ENCODE measurements around the gene SCN1B. TPM values are rescaled to one million over a fixed set of nuclear protein-coding genes. Genes with fewer than 3 reads are reported as not detected.
"Not testable (repeated sequence)": the region's sequence is repeated elsewhere in the genome, so short reads cannot be mapped to it uniquely, and the experiment has no call there.

SCN1B gene
- total RNA-seq (2014; rRNA removed; shearing (Covaris generic)) = 2.9 and 4.0 TPM in 2 replicates

- H3K27me3 ChIP-seq (replicated peaks) = peaks cover 3% of the 10 kb centered on the region; the same call in 1 of the 2 replicates
- H3K36me3 ChIP-seq = peaks cover 20% of the 10 kb centered on the region
- peak; percentile 31 to 73 for DNase-seq (ENCODE audit: low read depth in 1 of 2, low spot score in 2 of 2)
- H3K4me3 ChIP-seq = peak within 1 kb of the TSS; percentile 45
- no peak within 1 kb of the TSS for H3K27ac ChIP-seq
- no peaks in the 10 kb centered on the region for H3K9me3 ChIP-seq (replicated peaks)
- peaks cover 16% of the 10 kb centered on the region for H3K4me1 ChIP-seq (replicated peaks)
These were observed at the start of gene SCN1B for GRCh38 chr19:35030257-35031071. SCN1B (plus strand) TSS chr19:35030470; CDS start chr19:35030821, 351 bp downstream.

- Histone ChIP-seq H3K27me3 (replicated peaks) (no peaks in the 10 kb centered on the region; the same call in 1 of the 2 replicates), H3K27ac (no peak overlapping the region), H3K4me1 (replicated peaks) (no peaks in the 10 kb centered on the region), H3K36me3 (no peaks in the 10 kb centered on the region), H3K4me3 (no peak overlapping the region), H3K9me3 (replicated peaks) (no peaks in the 10 kb centered on the region)
- no peak for DNase-seq (ENCODE audit: low read depth in 1 of 2, low spot score in 2 of 2)
These were observed 48.0 kb upstream of the SCN1B start for GRCh38 chr19:34982275-34982674.

GRCh38 chr19:34983786-34984185 is 46.5 kb upstream of the SCN1B start:
- Histone ChIP-seq H3K4me3 (no peak overlapping the region), H3K27me3 (replicated peaks) (no peaks in the 10 kb centered on the region; the same call in 1 of the 2 replicates), H3K9me3 (replicated peaks) (no peaks in the 10 kb centered on the region), H3K36me3 (no peaks in the 10 kb centered on the region), H3K4me1 (replicated peaks) (no peaks in the 10 kb centered on the region), H3K27ac (no peak overlapping the region)
- no peak for DNase-seq (ENCODE audit: low read depth in 1 of 2, low spot score in 2 of 2)

- Histone ChIP-seq H3K4me3 (no peak overlapping the region), H3K4me1 (replicated peaks) (no peaks in the 10 kb centered on the region), H3K36me3 (no peaks in the 10 kb centered on the region), H3K27ac (no peak overlapping the region), H3K27me3 (replicated peaks) (no peaks in the 10 kb centered on the region), H3K9me3 (replicated peaks) (no peaks in the 10 kb centered on the region)
- DNase-seq (ENCODE audit: low read depth in 1 of 2, low spot score in 2 of 2) = no peak
These were observed 46.0 kb upstream of the SCN1B start for GRCh38 chr19:34984287-34984686.

- Histone ChIP-seq H3K4me1 (replicated peaks) (no peaks in the 10 kb centered on the region), H3K4me3 (no peak overlapping the region), H3K27me3 (replicated peaks) (no peaks in the 10 kb centered on the region), H3K27ac (no peak overlapping the region), H3K36me3 (no peaks in the 10 kb centered on the region), H3K9me3 (replicated peaks) (no peaks in the 10 kb centered on the region)
- no peak for DNase-seq (ENCODE audit: low read depth in 1 of 2, low spot score in 2 of 2)
These were observed 44.8 kb upstream of the SCN1B start for GRCh38 chr19:34985249-34986022.

GRCh38 chr19:34988119-34988518 is 42.2 kb upstream of the SCN1B start:
- no peak overlapping the region for H3K27ac ChIP-seq
- DNase-seq (ENCODE audit: low read depth in 1 of 2, low spot score in 2 of 2) = no peak
- H3K27me3 ChIP-seq (replicated peaks) = no peaks in the 10 kb centered on the region
- no peaks in the 10 kb centered on the region for H3K4me1 ChIP-seq (replicated peaks)
- H3K4me3 ChIP-seq = no peak overlapping the region
- no peaks in the 10 kb centered on the region for H3K9me3 ChIP-seq (replicated peaks)
- H3K36me3 ChIP-seq = no peaks in the 10 kb centered on the region

- Histone ChIP-seq H3K36me3 (no peaks in the 10 kb centered on the region), H3K27ac (no peak overlapping the region), H3K9me3 (replicated peaks) (no peaks in the 10 kb centered on the region), H3K4me1 (replicated peaks) (no peaks in the 10 kb centered on the region), H3K27me3 (replicated peaks) (no peaks in the 10 kb centered on the region), H3K4me3 (no peak overlapping the region)
- no peak for DNase-seq (ENCODE audit: low read depth in 1 of 2, low spot score in 2 of 2)
These were observed 41.0 kb upstream of the SCN1B start for GRCh38 chr19:34989298-34989697.

- no peak overlapping the region for H3K4me3 ChIP-seq
- H3K9me3 ChIP-seq (replicated peaks) = no peaks in the 10 kb centered on the region
- DNase-seq (ENCODE audit: low read depth in 1 of 2, low spot score in 2 of 2) = no peak
- no peaks in the 10 kb centered on the region for H3K27me3 ChIP-seq (replicated peaks)
- H3K4me1 ChIP-seq (replicated peaks) = peaks cover 9% of the 10 kb centered on the region
- H3K36me3 ChIP-seq = no peaks in the 10 kb centered on the region
- H3K27ac ChIP-seq = no peak overlapping the region
These were observed 39.6 kb upstream of the SCN1B start for GRCh38 chr19:34990578-34991192.

GRCh38 chr19:34991542-34992333 is 38.5 kb upstream of the SCN1B start:
- no peak overlapping the region for H3K27ac ChIP-seq
- DNase-seq (ENCODE audit: low read depth in 1 of 2, low spot score in 2 of 2) = no peak
- no peaks in the 10 kb centered on the region for H3K36me3 ChIP-seq
- no peak overlapping the region for H3K4me3 ChIP-seq
- no peaks in the 10 kb centered on the region for H3K9me3 ChIP-seq (replicated peaks)
- peaks cover 9% of the 10 kb centered on the region for H3K4me1 ChIP-seq (replicated peaks)
- H3K27me3 ChIP-seq (replicated peaks) = no peaks in the 10 kb centered on the region

GRCh38 chr19:34992582-34992981 is 37.7 kb upstream of the SCN1B start:
- peaks cover 18% of the 10 kb centered on the region for H3K4me1 ChIP-seq (replicated peaks)
- DNase-seq (ENCODE audit: low read depth in 1 of 2, low spot score in 2 of 2); H3K27me3 ChIP-seq (replicated peaks); H3K4me3 ChIP-seq; H3K9me3 ChIP-seq (replicated peaks); H3K27ac ChIP-seq; H3K36me3 ChIP-seq: not testable (repeated sequence)

GRCh38 chr19:34994286-34994642 is 36.0 kb upstream of the SCN1B start:
- Histone ChIP-seq H3K4me3 (no peak overlapping the region), H3K36me3 (no peaks in the 10 kb centered on the region), H3K4me1 (replicated peaks) (peaks cover 25% of the 10 kb centered on the region), H3K9me3 (replicated peaks) (no peaks in the 10 kb centered on the region), H3K27me3 (replicated peaks) (no peaks in the 10 kb centered on the region), H3K27ac (no peak overlapping the region)
- no peak for DNase-seq (ENCODE audit: low read depth in 1 of 2, low spot score in 2 of 2)

- peak in 1 of 2 experiments; percentile 50 for DNase-seq (ENCODE audit: low read depth in 1 of 2, low spot score in 2 of 2)
- Histone ChIP-seq H3K27ac (peak overlapping the region; percentile 58), H3K36me3 (no peaks in the 10 kb centered on the region), H3K4me3 (no peak overlapping the region), H3K9me3 (replicated peaks) (no peaks in the 10 kb centered on the region), H3K27me3 (replicated peaks) (no peaks in the 10 kb centered on the region), H3K4me1 (replicated peaks) (peaks cover 32% of the 10 kb centered on the region)
These were observed 35.4 kb upstream of the SCN1B start for GRCh38 chr19:34994643-34995541.
